Brain microvascular endothelial cell (primary cell): ENCODE measurements around the gene FBN1.

Source experiments
- DNase-seq: peaks from one replicate; pipeline ENCODE4 v3.0.0-alpha.2; 2020
- H3K27ac ChIP-seq: fragments of 250-450 bp; sonication (Bioruptor Pico); 2 replicates; pipeline ENCODE4 v1.5.1; 2020; ENCODE audit warnings: mild to moderate bottlenecking, moderate library complexity
- H3K27me3 ChIP-seq: fragments of 250-450 bp; sonication (Bioruptor Pico); replicated peaks from 2 replicates; pipeline ENCODE4 v1.5.1; 2020; ENCODE audit warnings: mild to moderate bottlenecking
- H3K36me3 ChIP-seq: fragments of 250-450 bp; sonication (Bioruptor Pico); replicated peaks from 2 replicates; pipeline ENCODE4 v1.5.1; 2020; ENCODE audit warnings: mild to moderate bottlenecking
- H3K4me3 ChIP-seq: 2 replicates; pipeline ENCODE4 v1.5.1; 2011; ENCODE audit warnings: low read depth, mild to moderate bottlenecking, control low read depth, low read length, moderate library complexity
- CTCF ChIP-seq: IDR thresholded peaks from 2 replicates; pipeline ENCODE4 v1.5.1; 2011; ENCODE audit warnings: low read depth, mild to moderate bottlenecking, moderate library complexity, low read length, control low read depth, inconsistent platforms; ENCODE audit errors: missing control alignments
- in situ Hi-C: cut with HindIII; loops from 2 replicates; pipeline ENCODE4 v1.10.0; 2017; ENCODE audit warnings: low sequenced_read_pairs, low pct_ligation_motif_present

Gene FBN1

GRCh38 chr15:48426941-48427340, 218.6 kb downstream of the FBN1 start:
- no peak for TF ChIP-seq CTCF
- in situ Hi-C loops = no loop called here
- H3K27me3 ChIP-seq = no peaks in the 10 kb centered on the region
- H3K36me3 ChIP-seq = peaks cover 89% of the 10 kb centered on the region
- no peak for DNase-seq
- no peak overlapping the region for H3K4me3 ChIP-seq
- no peak overlapping the region for H3K27ac ChIP-seq

- no peak for DNase-seq
- no peak overlapping the region for H3K27ac ChIP-seq
- no peak overlapping the region for H3K4me3 ChIP-seq
- no peak for TF ChIP-seq CTCF
- peaks cover 91% of the 10 kb centered on the region for H3K36me3 ChIP-seq
- in situ Hi-C loops = no loop called here
- no peaks in the 10 kb centered on the region for H3K27me3 ChIP-seq
Observed at GRCh38 chr15:48426044-48426443, 219.5 kb downstream of the FBN1 start.

GRCh38 chr15:48425051-48425450, 220.5 kb downstream of the FBN1 start:
- TF ChIP-seq CTCF = no peak
- no peak overlapping the region for H3K4me3 ChIP-seq
- peaks cover 91% of the 10 kb centered on the region for H3K36me3 ChIP-seq
- DNase-seq = no peak
- no peaks in the 10 kb centered on the region for H3K27me3 ChIP-seq
- in situ Hi-C loops = no loop called here
- no peak overlapping the region for H3K27ac ChIP-seq

GRCh38 chr15:48423896-48424475, 221.5 kb downstream of the FBN1 start:
- Histone ChIP-seq H3K27me3 (no peaks in the 10 kb centered on the region), H3K4me3 (no peak overlapping the region), H3K27ac (no peak overlapping the region), H3K36me3 (peaks cover 94% of the 10 kb centered on the region)
- in situ Hi-C loops = no loop called here
- no peak for DNase-seq
- no peak for TF ChIP-seq CTCF

GRCh38 chr15:48423342-48423741, 222.2 kb downstream of the FBN1 start:
- in situ Hi-C loops = no loop called here
- no peak overlapping the region for H3K27ac ChIP-seq
- H3K27me3 ChIP-seq = no peaks in the 10 kb centered on the region
- TF ChIP-seq CTCF = no peak
- peaks cover 94% of the 10 kb centered on the region for H3K36me3 ChIP-seq
- no peak for DNase-seq
- H3K4me3 ChIP-seq = no peak overlapping the region

- no peak for DNase-seq
- no peaks in the 10 kb centered on the region for H3K27me3 ChIP-seq
- in situ Hi-C loops = no loop called here
- peaks cover 94% of the 10 kb centered on the region for H3K36me3 ChIP-seq
- H3K27ac ChIP-seq = no peak overlapping the region
- no peak for TF ChIP-seq CTCF
- H3K4me3 ChIP-seq = no peak overlapping the region
Observed at GRCh38 chr15:48422401-48422800, 223.1 kb downstream of the FBN1 start.
